ENCODE data around the gene MRPL27.

MRPL27 gene

GRCh38 chr17:50356892-50357510 is 16.0 kb downstream of the MRPL27 start:
- Histone ChIP-seq H3K4me2 (ENCODE audit: low read depth, low read length, poor library complexity, severe bottlenecking) (no peak overlapping the region), H3K27me3 (ENCODE audit: insufficient read depth, low read length, poor library complexity, severe bottlenecking) (no peaks in the 10 kb centered on the region), H3K4me1 (ENCODE audit: insufficient read depth, low read length, poor library complexity, severe bottlenecking) (no peaks in the 10 kb centered on the region), H3K4me3 (ENCODE audit: low read length, poor library complexity, severe bottlenecking) (no peak overlapping the region), H3F3A (ENCODE audit: low read depth) (no peaks in the 10 kb centered on the region), H3K36me3 (ENCODE audit: insufficient read depth, low read length) (peaks cover 43% of the 10 kb centered on the region; the same call in 1 of the 2 replicates), H3K9me2 (replicated peaks; ENCODE audit: low read depth, low read length) (no peaks in the 10 kb centered on the region), H3K9ac (ENCODE audit: low read depth, low read length, poor library complexity, severe bottlenecking) (no peak overlapping the region), H4K20me1 (ENCODE audit: insufficient read depth, low read length, poor library complexity, severe bottlenecking) (no peaks in the 10 kb centered on the region), H3K9me3 (ENCODE audit: insufficient read depth, low read depth, low read length) (no peaks in the 10 kb centered on the region), H3K79me2 (ENCODE audit: insufficient read depth, low read length) (no peaks in the 10 kb centered on the region), H2AFZ (ENCODE audit: low read length) (no peak overlapping the region)
- TF ChIP-seq CTCF (conservative IDR thresholded peaks at IDR 0.05; ENCODE audit: low read length): no peak
- no peak for TF ChIP-seq EZH2phosphoT487 (IDR thresholded peaks at IDR 0.05; ENCODE audit: borderline replicate concordance)

- Histone ChIP-seq H3K79me2 (ENCODE audit: insufficient read depth, low read length) (no peaks in the 10 kb centered on the region), H3K9ac (ENCODE audit: low read depth, low read length, poor library complexity, severe bottlenecking) (no peak overlapping the region), H3K36me3 (ENCODE audit: insufficient read depth, low read length) (peaks cover 43% of the 10 kb centered on the region; the same call in 1 of the 2 replicates), H3K9me3 (ENCODE audit: insufficient read depth, low read depth, low read length) (no peaks in the 10 kb centered on the region), H4K20me1 (ENCODE audit: insufficient read depth, low read length, poor library complexity, severe bottlenecking) (no peaks in the 10 kb centered on the region), H3K27me3 (ENCODE audit: insufficient read depth, low read length, poor library complexity, severe bottlenecking) (no peaks in the 10 kb centered on the region), H2AFZ (ENCODE audit: low read length) (no peak overlapping the region), H3K9me2 (replicated peaks; ENCODE audit: low read depth, low read length) (no peaks in the 10 kb centered on the region), H3F3A (ENCODE audit: low read depth) (no peaks in the 10 kb centered on the region), H3K4me1 (ENCODE audit: insufficient read depth, low read length, poor library complexity, severe bottlenecking) (no peaks in the 10 kb centered on the region), H3K4me2 (ENCODE audit: low read depth, low read length, poor library complexity, severe bottlenecking) (no peak overlapping the region), H3K4me3 (ENCODE audit: low read length, poor library complexity, severe bottlenecking) (no peak overlapping the region)
- TF ChIP-seq CTCF (conservative IDR thresholded peaks at IDR 0.05; ENCODE audit: low read length) (no peak), EZH2phosphoT487 (IDR thresholded peaks at IDR 0.05; ENCODE audit: borderline replicate concordance) (no peak)
Observed at GRCh38 chr17:50356418-50356817, 16.6 kb downstream of the MRPL27 start.

- Histone ChIP-seq H3K79me2 (ENCODE audit: insufficient read depth, low read length) (no peaks in the 10 kb centered on the region), H3K9me3 (ENCODE audit: insufficient read depth, low read depth, low read length) (no peaks in the 10 kb centered on the region), H3K36me3 (ENCODE audit: insufficient read depth, low read length) (peaks cover 43% of the 10 kb centered on the region; the same call in 1 of the 2 replicates), H4K20me1 (ENCODE audit: insufficient read depth, low read length, poor library complexity, severe bottlenecking) (no peaks in the 10 kb centered on the region), H3K9me2 (replicated peaks; ENCODE audit: low read depth, low read length) (no peaks in the 10 kb centered on the region), H2AFZ (ENCODE audit: low read length) (no peak overlapping the region), H3K4me2 (ENCODE audit: low read depth, low read length, poor library complexity, severe bottlenecking) (no peak overlapping the region), H3K27me3 (ENCODE audit: insufficient read depth, low read length, poor library complexity, severe bottlenecking) (no peaks in the 10 kb centered on the region), H3K9ac (ENCODE audit: low read depth, low read length, poor library complexity, severe bottlenecking) (no peak overlapping the region), H3K4me1 (ENCODE audit: insufficient read depth, low read length, poor library complexity, severe bottlenecking) (no peaks in the 10 kb centered on the region), H3K4me3 (ENCODE audit: low read length, poor library complexity, severe bottlenecking) (no peak overlapping the region), H3F3A (ENCODE audit: low read depth) (no peaks in the 10 kb centered on the region)
- TF ChIP-seq CTCF (conservative IDR thresholded peaks at IDR 0.05; ENCODE audit: low read length) (no peak), EZH2phosphoT487 (IDR thresholded peaks at IDR 0.05; ENCODE audit: borderline replicate concordance) (no peak)
Observed at GRCh38 chr17:50355701-50356341, 17.2 kb downstream of the MRPL27 start.
